ENCODE results near the gene BTBD17. TPM values are rescaled to one million over a fixed set of nuclear protein-coding genes. Genes with fewer than 3 reads are reported as not detected.

BTBD17 gene
- polyA plus RNA-seq, 4 donors, result 0.07 to 0.40 (median 0.19) TPM; not detected in 1

DNA sequence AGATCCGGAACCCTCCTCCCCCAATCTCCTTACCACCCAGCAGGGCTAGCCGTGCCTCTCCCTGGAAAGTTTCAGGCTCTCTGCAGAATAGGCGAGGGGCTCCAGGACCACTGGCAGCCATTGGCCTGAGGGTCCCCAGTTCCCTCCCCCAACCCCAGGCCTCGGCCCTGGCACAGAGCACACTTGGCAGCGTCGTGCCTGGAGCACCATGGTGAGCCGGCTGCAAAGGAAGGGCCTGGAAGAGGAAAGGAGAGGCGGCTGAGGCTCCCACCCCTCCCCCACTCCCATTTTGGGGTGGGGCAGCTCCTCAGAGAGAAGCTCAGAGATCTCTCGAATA, 369 bp upstream of the BTBD17 start:
- DNase-seq (ENCODE audit: low read depth in 4 of 4, low spot score in 2 of 4), result no peak

DNA sequence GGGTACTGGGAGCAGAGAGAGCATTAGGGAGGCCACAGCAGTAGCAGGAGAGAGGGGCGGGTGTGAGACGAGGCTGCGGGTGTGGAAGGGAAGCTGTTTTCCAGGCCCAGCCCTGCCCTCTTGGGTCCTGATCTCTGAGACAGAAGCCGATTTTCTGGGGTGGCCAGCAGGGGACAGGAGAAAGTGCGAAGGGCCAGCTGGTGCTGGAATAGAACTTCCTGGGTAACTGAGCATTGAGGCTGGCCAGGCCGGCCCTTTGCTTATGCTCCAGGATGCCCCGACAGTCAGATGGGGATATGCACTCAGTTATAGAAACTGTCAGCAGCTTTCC, 804 bp downstream of the BTBD17 start:
- DNase-seq (ENCODE audit: low read depth in 4 of 4, low spot score in 2 of 4), result no peak

DNA sequence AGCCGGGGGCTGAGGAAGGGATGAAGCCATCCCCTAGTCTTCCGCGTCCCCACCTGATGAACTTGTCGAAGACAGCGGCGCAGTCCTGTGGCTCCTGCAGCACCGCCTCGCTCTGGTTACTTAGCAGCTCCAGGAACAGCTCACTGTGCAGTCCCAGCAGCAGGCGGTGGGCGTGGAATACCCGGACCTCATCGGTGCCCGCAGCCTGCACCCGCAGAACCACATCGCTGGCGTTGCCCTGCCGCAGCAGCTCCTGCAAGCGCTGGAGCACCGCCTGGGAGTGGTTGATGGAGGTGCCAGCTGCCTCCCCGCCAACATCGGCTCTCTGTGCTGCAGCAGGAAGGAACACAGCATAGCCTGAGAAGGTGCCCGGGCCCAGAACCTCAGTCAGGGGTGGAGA, 1.8 kb downstream of the BTBD17 start:
- no peak for DNase-seq (ENCODE audit: low read depth in 4 of 4, low spot score in 2 of 4)

DNA sequence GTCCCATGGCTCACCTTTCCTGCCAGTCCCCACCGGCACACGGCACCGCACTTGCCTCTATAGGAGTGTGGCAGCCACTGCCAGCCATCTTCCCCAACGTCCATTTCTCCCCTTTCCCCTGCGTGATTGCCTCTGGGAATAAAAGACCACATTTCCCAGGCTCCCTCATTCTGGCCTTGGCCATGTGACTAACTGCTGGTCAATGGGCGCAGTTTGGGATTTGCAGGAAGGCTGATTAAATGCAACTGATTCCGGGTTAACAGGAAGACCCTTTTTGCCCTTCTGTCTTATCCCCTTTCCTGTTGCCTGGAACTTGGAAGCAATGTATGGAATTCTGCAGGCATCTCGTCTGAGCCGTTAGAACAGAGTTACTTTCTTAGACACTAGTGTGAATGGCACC, 3.0 kb downstream of the BTBD17 start:
- DNase-seq (ENCODE audit: low read depth in 4 of 4, low spot score in 2 of 4), result no peak

DNA sequence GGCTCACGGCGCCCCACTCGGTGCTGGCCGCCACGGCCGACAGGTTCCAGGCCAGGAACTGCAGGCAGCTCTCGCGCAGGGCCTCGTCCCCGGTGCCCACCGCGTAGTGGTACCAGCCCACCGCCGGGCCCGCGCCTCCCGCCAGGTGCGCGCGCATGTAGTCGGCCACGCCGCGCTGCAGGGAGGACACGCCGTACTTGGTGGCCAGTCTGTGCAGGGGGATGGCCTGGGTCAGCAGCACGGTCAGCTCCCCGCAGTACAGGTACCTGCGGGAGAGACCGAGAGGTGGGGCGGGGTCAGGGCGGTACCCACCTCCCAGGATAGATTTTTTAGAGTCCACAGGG, 4.2 kb downstream of the BTBD17 start:
- DNase-seq (ENCODE audit: low read depth in 4 of 4, low spot score in 2 of 4), result no peak

DNA sequence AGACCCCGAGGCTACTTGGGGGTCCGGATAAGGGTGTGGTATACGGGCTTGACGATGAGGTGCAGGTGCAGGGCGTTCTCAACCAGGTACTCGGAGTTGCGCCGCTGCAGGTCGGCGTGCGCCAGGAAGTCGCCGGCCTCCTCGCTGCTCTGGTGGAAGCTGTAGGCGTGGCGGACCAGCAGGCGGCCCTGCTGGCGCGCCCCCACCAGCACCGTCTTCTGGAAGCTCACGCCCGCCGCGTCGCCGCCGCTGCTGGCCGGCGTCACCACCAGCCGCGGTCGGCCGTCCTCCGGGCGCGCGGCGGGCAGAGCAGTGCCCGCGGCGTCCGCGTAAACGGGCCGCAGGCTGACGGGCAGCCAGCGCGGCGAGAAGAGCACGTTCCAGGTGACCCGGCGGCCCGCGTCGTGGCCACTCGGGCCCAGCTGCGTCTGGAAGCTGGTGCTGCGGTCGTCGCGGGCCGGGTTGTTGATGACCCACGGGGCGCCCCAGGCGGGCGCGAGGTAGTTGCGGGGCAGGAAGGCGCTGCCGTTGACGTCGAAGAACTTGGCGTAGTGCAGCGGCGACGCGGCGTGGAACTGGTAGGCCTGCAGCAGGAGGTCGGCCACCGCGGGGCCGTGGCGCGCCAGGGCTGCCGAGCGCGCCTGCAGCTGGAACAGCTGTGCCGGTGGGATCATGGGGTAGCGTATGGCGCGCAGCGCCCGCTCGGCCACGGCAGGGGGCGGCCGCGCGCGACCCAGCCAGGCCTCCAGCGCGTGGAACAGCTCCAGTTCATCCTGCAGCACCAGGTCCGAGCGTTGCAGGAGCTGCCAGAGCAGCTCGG, 4.8 kb downstream of the BTBD17 start:
- DNase-seq (ENCODE audit: low read depth in 4 of 4, low spot score in 2 of 4), result no peak

DNA sequence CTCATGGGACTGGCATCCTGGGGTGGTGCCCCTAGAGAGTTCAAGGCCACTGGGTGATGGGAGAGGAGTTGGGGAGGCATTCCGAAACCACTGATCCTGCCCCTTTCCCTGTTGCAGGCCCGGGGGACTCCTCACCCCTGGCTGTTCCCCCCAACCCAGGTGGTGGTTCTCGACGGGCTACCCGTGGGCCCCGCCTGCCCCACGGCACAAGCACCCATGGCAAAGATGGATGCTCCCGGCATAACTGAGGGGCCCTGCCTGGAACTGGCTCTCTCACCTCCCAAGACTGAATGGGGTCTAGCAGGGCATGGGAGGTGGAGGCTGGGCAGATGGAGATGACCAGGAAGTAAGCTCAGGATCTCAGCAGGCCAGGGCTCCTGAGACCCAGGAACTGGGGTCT, 6.6 kb downstream of the BTBD17 start:
- DNase-seq (ENCODE audit: low read depth in 4 of 4, low spot score in 2 of 4), result no peak

DNA sequence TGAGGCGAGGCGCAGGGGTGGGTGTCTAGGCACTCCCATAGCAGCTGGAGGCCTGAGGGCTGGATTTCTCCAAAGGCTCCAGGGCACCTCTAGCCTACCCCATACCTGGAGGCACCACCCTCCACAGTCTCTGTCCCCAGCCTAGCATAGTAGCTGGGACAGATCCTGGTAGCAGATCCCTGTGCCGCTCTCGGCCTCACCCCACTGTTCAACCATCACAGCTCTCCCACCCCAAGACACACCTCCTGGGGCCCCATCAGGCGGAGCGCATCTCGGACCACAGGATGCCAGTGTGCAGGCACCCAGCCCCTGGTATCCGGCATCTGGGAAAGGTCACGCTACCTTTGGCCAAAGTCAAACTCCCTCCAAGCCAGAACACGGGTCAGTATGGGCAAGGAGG, 7.1 kb downstream of the BTBD17 start:
- DNase-seq (ENCODE audit: low read depth in 4 of 4, low spot score in 2 of 4), result no peak

DNA sequence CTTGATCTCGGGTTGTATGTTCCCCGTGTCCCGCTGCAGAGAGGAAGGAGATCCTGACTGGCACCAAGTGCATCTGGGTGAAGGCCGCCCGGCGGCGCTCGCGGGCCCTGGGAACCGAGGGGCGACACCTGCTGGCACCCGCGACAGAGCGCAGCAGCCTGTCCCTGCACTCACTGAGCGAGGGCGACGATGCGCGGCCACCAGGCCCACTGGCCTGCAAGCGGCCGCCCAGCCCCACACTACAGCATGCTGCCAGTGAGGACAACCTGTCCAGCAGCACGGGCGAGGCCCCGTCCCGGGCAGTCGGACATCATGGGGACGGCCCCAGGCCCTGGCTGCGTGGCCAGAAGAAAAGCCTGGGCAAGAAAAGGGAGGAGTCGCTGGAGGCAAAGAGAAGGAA, 7.5 kb downstream of the BTBD17 start:
- DNase-seq (ENCODE audit: low read depth in 4 of 4, low spot score in 2 of 4), result no peak

DNA sequence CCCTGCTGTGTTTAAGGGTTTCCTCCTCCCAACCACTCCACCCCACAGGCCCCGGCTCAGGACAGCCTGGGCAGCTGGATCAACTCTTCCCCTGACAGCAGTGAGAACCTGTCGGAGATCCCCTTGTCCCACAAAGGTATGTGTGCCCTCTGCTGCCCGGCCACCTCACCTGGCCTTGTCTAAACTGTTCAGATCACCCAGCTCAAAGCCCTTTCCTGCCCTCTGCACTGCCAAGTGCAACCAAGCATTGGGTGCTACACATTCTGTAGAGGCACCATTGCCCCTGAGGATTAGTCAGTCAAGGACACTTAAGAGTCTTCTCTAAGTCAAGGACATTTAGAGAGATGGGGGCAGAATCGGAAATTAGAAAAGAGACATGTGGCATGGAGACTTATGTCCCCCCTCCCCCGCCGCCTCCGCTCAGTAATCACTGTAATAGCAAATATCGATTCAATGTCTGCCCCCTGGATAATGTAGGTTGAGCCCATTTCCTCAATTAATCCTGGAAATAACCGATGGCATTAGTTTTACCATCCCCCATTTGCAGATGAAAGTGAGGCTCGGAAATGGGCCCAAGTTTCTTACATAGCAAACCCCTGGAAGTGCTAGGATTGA, 8.1 kb downstream of the BTBD17 start:
- DNase-seq (ENCODE audit: low read depth in 4 of 4, low spot score in 2 of 4), result no peak

DNA sequence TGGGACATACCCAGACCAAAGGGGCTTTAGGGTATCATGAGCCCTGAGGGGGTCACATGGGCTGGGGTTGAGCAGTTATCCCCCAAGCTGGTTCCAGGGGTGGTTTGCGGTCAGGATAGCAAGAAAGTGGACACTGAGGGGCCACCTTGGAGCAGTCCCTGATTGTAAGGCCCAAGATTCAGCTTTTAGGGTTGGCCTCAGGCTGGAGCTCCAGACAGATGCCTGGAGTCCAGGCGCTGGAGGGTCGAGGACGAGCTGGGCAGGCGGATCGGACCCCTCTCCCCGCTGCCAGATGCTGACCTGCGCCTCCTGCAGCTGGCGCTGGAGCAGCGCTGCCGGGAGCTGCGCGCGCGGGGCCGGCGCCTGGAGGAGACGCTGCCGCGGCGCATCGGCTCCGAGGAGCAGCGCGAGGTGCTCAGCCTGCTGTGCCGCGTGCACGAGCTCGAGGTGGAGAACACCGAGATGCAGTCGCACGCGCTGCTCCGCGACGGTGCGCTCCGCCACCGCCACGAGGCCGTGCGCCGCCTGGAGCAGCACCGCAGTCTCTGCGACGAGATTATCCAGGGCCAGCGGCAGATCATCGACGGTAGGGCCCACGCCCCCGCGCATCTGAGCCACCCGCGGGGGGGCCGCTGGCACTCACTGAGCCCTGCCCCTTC, 10.0 kb downstream of the BTBD17 start:
- DNase-seq (ENCODE audit: low read depth in 4 of 4, low spot score in 2 of 4), result no peak

DNA sequence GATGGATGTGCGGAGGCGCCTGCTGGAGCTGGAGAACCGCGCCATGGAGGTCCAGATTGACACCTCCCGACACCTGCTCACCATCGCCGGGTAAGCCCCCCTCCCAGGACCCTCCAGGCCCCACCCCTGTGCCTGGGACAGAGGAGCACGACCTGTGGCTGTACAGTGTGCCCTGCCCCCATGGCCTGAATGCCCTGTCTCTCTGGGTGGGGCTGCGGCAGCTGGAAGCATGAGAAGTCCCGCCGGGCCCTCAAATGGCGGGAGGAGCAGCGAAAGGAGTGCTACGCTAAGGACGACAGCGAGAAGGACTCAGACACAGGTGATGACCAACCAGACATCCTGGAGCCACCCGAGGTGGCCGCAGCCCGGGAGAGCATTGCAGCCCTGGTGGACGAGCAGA, 11.2 kb downstream of the BTBD17 start:
- no peak for DNase-seq (ENCODE audit: low read depth in 4 of 4, low spot score in 2 of 4)

DNA sequence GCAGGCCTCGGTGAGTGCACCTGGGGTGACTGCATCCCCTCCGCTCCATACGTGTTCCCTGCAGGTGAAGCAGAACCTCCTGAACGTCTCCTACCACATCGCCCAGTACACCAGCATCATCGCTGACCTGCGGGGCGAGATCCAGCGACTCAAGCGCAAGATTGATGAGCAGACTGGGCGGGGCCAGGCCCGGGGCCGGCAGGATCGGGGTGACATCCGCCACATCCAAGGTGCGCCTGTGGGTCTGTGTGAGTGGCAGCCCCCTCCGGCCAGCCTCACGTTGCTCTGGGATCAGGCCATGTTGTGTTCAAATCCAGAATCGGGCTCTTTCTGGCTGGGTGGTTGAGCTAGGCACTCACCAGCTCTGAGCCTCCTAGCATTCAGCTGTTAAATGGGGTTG, 12.5 kb downstream of the BTBD17 start:
- DNase-seq (ENCODE audit: low read depth in 4 of 4, low spot score in 2 of 4), result no peak

DNA sequence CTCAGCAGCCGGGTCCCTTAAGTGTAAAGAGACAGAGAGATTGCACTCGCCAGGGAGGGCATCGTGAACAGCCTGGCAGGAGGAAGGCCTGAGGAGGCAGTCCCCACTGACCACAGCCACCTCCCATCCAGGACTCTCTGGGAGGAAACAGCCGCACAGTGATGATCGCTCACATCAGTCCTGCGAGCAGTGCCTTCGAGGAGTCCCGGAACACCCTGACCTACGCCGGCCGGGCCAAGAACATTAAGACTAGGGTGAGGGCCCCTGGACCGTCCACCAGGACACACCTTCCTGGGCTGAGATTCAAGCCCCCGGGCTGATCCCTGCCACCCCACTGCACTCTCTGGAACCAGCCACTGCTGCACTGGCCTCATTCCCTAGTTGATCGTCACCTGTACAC, 14.0 kb downstream of the BTBD17 start:
- DNase-seq (ENCODE audit: low read depth in 4 of 4, low spot score in 2 of 4), result no peak

DNA sequence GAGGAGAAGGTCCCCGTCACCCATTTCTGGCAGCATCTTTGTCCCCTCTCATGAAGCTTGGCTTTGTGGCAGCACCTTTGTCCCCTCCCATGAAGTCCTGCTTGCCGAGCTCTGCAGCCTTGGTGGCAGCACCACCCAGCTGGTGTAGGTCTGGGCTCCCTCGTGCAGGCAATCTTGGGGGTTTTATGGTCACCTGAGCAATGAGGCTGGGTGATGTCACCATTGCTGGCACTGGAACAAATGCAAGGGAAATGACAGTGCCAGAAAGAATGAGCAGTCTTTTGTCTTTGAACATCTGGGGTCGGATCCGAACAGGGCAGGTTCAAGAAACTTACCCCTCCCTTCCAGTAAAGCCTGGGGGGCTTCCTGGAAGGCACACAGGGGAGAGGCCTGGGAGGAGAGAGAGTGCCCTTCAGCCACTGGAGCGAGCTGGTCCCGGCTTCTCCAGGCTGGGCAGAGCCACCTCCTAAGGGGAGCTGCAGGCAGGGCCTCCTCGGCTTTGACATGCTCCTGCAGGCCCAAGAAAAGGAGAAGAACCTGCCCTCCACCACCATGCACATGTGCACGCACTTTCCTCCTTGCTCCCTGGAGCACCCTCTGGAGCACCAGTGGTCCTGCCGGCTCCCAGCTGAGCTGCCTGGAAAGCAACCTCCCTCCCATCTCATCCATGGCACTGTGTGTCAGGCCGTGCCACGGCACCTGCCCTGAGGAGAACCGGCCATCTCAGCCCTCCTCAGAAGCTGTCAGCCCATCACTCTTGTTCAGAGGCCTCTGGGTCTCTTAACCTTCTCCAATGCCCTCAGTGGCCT, 16.0 kb downstream of the BTBD17 start:
- DNase-seq (ENCODE audit: low read depth in 4 of 4, low spot score in 2 of 4), result no peak

DNA sequence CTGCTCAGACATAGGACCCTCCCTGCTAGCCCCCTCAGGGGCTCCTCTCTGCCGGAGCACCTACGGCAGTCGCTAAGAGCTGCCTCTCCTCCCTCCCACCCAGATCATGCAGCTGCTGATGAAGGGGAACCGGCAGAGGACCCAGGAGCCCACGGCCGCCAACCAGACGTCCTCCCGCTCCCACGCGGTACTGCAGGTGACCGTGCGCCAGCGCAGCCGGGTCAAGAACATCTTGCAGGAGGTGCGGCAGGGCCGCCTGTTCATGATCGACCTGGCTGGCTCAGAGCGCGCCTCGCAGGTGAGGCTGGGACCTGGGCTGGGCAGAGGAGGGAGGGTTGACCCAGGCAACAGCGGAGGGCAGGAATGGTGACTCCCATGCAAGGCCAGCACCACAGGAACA, 17.0 kb downstream of the BTBD17 start:
- no peak for DNase-seq (ENCODE audit: low read depth in 4 of 4, low spot score in 2 of 4)

DNA sequence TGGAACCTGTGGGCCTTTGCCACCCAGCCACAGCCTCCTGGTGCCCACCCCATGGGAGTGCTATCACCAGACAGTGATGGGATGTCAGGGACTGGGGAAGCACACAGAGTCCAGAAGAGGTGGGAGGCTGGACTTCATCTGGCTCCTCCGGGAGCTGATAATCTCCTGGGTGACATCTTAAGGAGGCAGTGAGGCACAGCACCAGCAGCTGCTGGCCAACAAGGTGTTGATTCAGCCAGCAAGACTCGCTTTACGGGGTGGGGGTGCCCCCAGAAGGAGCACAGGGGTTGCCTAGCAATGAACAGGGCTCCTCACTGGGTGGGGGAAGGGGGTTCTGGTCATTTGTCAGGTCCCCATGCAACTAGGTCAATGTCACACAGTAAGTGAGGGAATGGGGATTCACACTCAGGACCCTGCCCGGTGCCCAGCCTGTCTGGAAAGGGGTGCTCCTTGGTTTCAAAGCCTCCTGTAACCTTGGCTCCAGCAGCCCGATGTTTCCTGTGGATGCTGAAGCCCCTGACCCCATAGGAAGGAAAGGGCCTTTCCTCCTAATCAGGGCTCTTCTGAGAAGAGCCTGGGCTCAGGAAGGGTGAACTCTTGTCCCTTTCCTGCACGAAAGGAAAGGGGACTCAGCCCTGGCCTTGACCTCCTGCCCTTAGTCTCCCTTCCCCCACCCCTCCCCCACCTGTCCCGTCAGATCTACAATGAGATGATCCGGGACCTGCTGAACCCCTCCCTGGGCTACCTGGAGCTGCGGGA, 18.0 kb downstream of the BTBD17 start:
- DNase-seq (ENCODE audit: low read depth in 4 of 4, low spot score in 2 of 4), result no peak

DNA sequence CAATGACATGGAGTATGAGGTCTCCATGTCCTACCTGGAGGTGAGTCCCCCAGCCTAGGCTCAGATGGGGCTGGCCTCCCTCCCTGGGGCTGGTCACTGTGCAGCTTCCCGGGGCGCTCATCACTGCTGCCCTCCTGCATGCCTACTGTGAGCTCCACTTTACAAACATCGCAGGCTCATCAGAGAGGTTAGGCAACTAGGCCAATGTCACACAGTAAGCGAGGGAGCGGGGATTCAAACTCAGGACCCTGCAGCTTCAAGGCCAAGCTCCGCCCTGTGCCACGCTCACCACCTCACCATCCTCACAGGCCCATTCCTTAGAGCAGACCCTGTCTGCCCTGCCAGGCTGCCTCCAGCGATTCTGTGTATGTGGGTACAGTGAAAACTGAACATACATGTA, 18.5 kb downstream of the BTBD17 start:
- no peak for DNase-seq (ENCODE audit: low read depth in 4 of 4, low spot score in 2 of 4)

DNA sequence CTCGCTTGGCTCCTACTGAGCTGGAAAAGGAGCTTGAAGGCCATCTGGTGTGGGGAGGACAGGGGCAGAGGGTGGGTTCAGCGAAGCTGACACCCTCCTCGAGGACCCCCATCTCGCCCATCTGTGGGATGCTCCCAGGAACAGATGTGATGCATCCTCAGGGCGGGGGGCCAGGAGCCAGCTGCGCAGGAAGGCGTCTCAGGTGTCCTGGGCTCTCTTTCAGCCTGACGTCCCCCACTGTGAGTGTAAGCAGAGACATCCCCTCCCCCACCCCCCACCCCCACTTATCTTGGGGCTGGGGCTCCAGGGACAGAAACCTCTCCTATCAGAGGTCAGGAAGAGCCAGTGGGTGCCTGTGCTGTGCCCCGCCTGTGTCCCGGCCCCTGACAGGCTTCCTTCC, 19.4 kb downstream of the BTBD17 start:
- no peak for DNase-seq (ENCODE audit: low read depth in 4 of 4, low spot score in 2 of 4)

DNA sequence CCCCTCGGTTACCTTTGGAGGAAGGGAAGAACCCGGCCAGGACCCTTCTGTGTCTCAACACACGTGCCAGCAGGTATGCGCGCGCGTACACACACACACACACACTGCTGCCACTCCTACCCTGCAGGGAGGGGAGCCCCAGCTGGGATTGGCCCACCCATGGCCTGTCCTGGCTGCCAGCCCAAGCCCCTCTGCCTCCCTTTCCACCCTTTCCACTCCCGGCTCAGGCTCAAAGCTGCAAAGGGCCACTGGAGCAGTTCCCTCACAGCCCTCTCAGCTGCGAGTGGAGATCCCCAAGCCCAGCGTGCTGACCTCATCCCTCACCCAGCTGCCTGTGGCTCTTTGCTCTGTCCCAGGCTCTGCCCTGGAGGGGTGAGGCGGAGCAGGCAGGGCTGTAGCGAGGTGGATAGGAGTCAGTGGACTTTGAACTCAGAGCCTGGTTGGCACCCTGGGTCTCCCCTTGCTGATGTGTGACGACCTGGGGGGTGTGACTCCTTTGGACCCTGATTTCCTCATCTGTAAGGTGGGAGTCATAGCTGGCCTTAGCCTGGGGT, 21.1 kb downstream of the BTBD17 start:
- no peak for DNase-seq (ENCODE audit: low read depth in 4 of 4, low spot score in 2 of 4)

Measured in left renal cortex interstitium (tissue), 4 donors.